Superior temporal gyrus (tissue), 1 donor: ENCODE measurements around the gene PLPP6.
"Not testable (repeated sequence)": the region's sequence is repeated elsewhere in the genome, so short reads cannot be mapped to it uniquely, and the experiment has no call there.

Experiments
- DNase-seq: peaks from one replicate; pipeline ENCODE4 v3.0.0-alpha.2; 2016; ENCODE audit errors: extremely low spot score

Gene PLPP6

GRCh38 chr9:4662108-4662988 is at the start of gene PLPP6:
Gene PLPP6, plus strand, starts transcription at chr9:4662294. Its CDS starts 82 bp downstream, at chr9:4662376.
- peak; percentile 86 for DNase-seq

GRCh38 chr9:4614627-4615026 is 47.5 kb upstream of the PLPP6 start:
- DNase-seq: no peak

- no peak for DNase-seq
Measured at GRCh38 chr9:4615251-4615650, 46.8 kb upstream of the PLPP6 start.

- DNase-seq: no peak
Measured at GRCh38 chr9:4615778-4616177, 46.3 kb upstream of the PLPP6 start.

- no peak for DNase-seq
Measured at GRCh38 chr9:4617752-4618151, 44.3 kb upstream of the PLPP6 start.

GRCh38 chr9:4618700-4619099 is 43.4 kb upstream of the PLPP6 start:
- DNase-seq: no peak

GRCh38 chr9:4620057-4620765 is 41.9 kb upstream of the PLPP6 start:
- no peak for DNase-seq

- no peak for DNase-seq
Measured at GRCh38 chr9:4620881-4621555, 41.1 kb upstream of the PLPP6 start.

- no peak for DNase-seq
Measured at GRCh38 chr9:4622016-4622415, 40.1 kb upstream of the PLPP6 start.

GRCh38 chr9:4630836-4631235 is 31.3 kb upstream of the PLPP6 start:
- no peak for DNase-seq

- DNase-seq: no peak
Measured at GRCh38 chr9:4638968-4639367, 23.1 kb upstream of the PLPP6 start.

- DNase-seq: no peak
Measured at GRCh38 chr9:4639420-4639819, 22.7 kb upstream of the PLPP6 start.

GRCh38 chr9:4640027-4640426 is 22.1 kb upstream of the PLPP6 start:
- DNase-seq: no peak

GRCh38 chr9:4642351-4642750 is 19.7 kb upstream of the PLPP6 start:
- DNase-seq: no peak

GRCh38 chr9:4654084-4654483 is 8.0 kb upstream of the PLPP6 start:
- no peak for DNase-seq

- no peak for DNase-seq
Measured at GRCh38 chr9:4654538-4654937, 7.6 kb upstream of the PLPP6 start.

- DNase-seq: not testable (repeated sequence)
Measured at GRCh38 chr9:4656196-4656595, 5.9 kb upstream of the PLPP6 start.

GRCh38 chr9:4656621-4657020 is 5.5 kb upstream of the PLPP6 start:
- DNase-seq: no peak

- DNase-seq: no peak
Measured at GRCh38 chr9:4657426-4658159, 4.5 kb upstream of the PLPP6 start.

- not testable (repeated sequence) for DNase-seq
Measured at GRCh38 chr9:4660665-4661064, 1.4 kb upstream of the PLPP6 start.

- DNase-seq: no peak
Measured at GRCh38 chr9:4661165-4661564, 929 bp upstream of the PLPP6 start.

- DNase-seq: no peak
Measured at GRCh38 chr9:4661611-4662010, 483 bp upstream of the PLPP6 start.
